Measurements from ENCODE around the gene RBBP6.

GRCh38 chr16:24539295-24539849, at the start of gene RBBP6:
- TF ChIP-seq YY1 (IDR thresholded peaks at IDR 0.05; ENCODE audit: insufficient read depth, insufficient read length) = peak; percentile 64
- no peak for TF ChIP-seq SUZ12 (IDR thresholded peaks at IDR 0.05; ENCODE audit: extremely low read depth, insufficient read depth, insufficient read length)
- no peak for TF ChIP-seq ZNF274 (IDR thresholded peaks at IDR 0.05; ENCODE audit: low read depth, low read length)

Data from NT2/D1 (cell line).